ENCODE measurements around the gene SLC22A4.

The SLC22A4 gene

GRCh38 chr5:132293992-132294727 lies at the start of gene SLC22A4:
Gene SLC22A4, plus strand, starts transcription at chr5:132294394. Its CDS starts 223 bp downstream, at chr5:132294617.
- Histone ChIP-seq H3K27me3 (no peaks in the 10 kb centered on the region), H3K27ac (peak within 1 kb of the TSS; percentile 94 to 96), H3K4me1 (peaks cover 0 to 25% (median 17%) of the 10 kb centered on the region in 4 donors), H3K4me3 (peak within 1 kb of the TSS; percentile 60 to 65), H3K9me3 (no peaks in the 10 kb centered on the region), H3K36me3 (no peaks in the 10 kb centered on the region)
- intact Hi-C loops (cut with DNase I; ENCODE audit: low total_unique reads) = no loop called here
- peak; percentile 91 to 96 for DNase-seq
- no peak for TF ChIP-seq CTCF (IDR thresholded peaks at IDR 0.05)

GRCh38 chr5:132245593-132245992 lies 48.6 kb upstream of the SLC22A4 start:
- no peak for TF ChIP-seq CTCF (IDR thresholded peaks at IDR 0.05)
- intact Hi-C loops (cut with DNase I; ENCODE audit: low total_unique reads) = no loop called here
- DNase-seq = no peak

GRCh38 chr5:132246806-132247205 lies 47.4 kb upstream of the SLC22A4 start:
- Histone ChIP-seq H3K36me3 (no peaks in the 10 kb centered on the region), H3K27me3 (no peaks in the 10 kb centered on the region), H3K27ac (no peak overlapping the region), H3K9me3 (peaks cover 0 to 16% (median 4%) of the 10 kb centered on the region in 3 donors), H3K4me1 (no peaks in the 10 kb centered on the region), H3K4me3 (no peak overlapping the region)
- TF ChIP-seq CTCF (IDR thresholded peaks at IDR 0.05) = no peak
- DNase-seq = no peak
- intact Hi-C loops (cut with DNase I; ENCODE audit: low total_unique reads) = no loop called here

More at GRCh38 chr5:132245593-132245992, 48.6 kb upstream of the SLC22A4 start:
- Histone ChIP-seq H3K4me1 (no peaks in the 10 kb centered on the region), H3K27ac (no peak overlapping the region), H3K9me3 (peaks cover 0 to 16% (median 4%) of the 10 kb centered on the region in 3 donors), H3K36me3 (no peaks in the 10 kb centered on the region), H3K4me3 (no peak overlapping the region), H3K27me3 (no peaks in the 10 kb centered on the region)

GRCh38 chr5:132250547-132250946 lies 43.6 kb upstream of the SLC22A4 start:
- Histone ChIP-seq H3K9me3 (peaks cover 0 to 7% (median 0%) of the 10 kb centered on the region in 3 donors), H3K27ac (peak overlapping the region in 1 of 2 donors; percentile 59), H3K4me1 (peaks cover 0 to 22% (median 17%) of the 10 kb centered on the region in 4 donors), H3K4me3 (no peak overlapping the region), H3K36me3 (no peaks in the 10 kb centered on the region), H3K27me3 (no peaks in the 10 kb centered on the region)
- DNase-seq = no peak
- no peak for TF ChIP-seq CTCF (IDR thresholded peaks at IDR 0.05)
- intact Hi-C loops (cut with DNase I; ENCODE audit: low total_unique reads) = no loop called here

GRCh38 chr5:132251220-132251725 lies 42.9 kb upstream of the SLC22A4 start:
- no peak for TF ChIP-seq CTCF (IDR thresholded peaks at IDR 0.05)
- Histone ChIP-seq H3K27me3 (no peaks in the 10 kb centered on the region), H3K4me1 (peaks cover 0 to 23% (median 20%) of the 10 kb centered on the region in 4 donors), H3K4me3 (no peak overlapping the region), H3K9me3 (no peaks in the 10 kb centered on the region), H3K36me3 (no peaks in the 10 kb centered on the region), H3K27ac (peak overlapping the region; percentile 47 to 59)
- DNase-seq = peak in 1 of 2 donors; percentile 78
- intact Hi-C loops (cut with DNase I; ENCODE audit: low total_unique reads) = no loop called here

All from tibial artery (tissue), 4 donors.